IMR-90 (cell line): ENCODE data around the gene GADL1. TPM values are rescaled to one million over a fixed set of nuclear protein-coding genes. Genes with fewer than 3 reads are reported as not detected.

ENCODE experiments used
- ATAC-seq: fragments of 200-7000 bp; cut with Tn5 transposase; 2 replicates; pipeline ENCODE4 v1.9.1; 2020; ENCODE audit warnings: low read depth, mild to moderate bottlenecking, moderate library complexity
- BruUV-seq: library from RNA; stranded (reverse); fragments of 400-500 nt; replicated peaks from 2 replicates; lab custom pipeline; 2021; lab: Mats Ljungman, UMichigan
- CTCF ChIA-PET: fragments of 300-600 bp; formaldehyde crosslinking; extraction: SDS; loops from one replicate; lab custom pipeline; 2021; ENCODE audit warnings: antibody characterized with exemption; lab: Yijun Ruan, JAX
- POLR2A ChIA-PET: fragments of 300-600 bp; sonication (Branson Sonifier 250); formaldehyde crosslinking; loops from one replicate; lab custom pipeline; 2022; ENCODE audit warnings: antibody characterized with exemption; ENCODE audit not compliant: unreplicated experiment; lab: Charles Lee
- DNase-seq: peaks from one replicate; pipeline ENCODE4 v3.0.0; 2013
- H2AFZ ChIP-seq: replicated peaks from 2 replicates; pipeline ENCODE3; 2013; ENCODE audit warnings: low read length, mild to moderate bottlenecking; ENCODE audit not compliant: poor library complexity
- H2AK5ac ChIP-seq: 2 replicates; pipeline ENCODE4 v1.6.1; 2013; ENCODE audit warnings: low read depth, low read length, inconsistent platforms
- H2AK9ac ChIP-seq: replicated peaks from 2 replicates; pipeline ENCODE3; 2013; ENCODE audit warnings: mild to moderate bottlenecking, low read depth, low read length, moderate library complexity; ENCODE audit not compliant: poor library complexity
- H2BK120ac ChIP-seq: 2 replicates; pipeline ENCODE4 v1.6.1; 2013; ENCODE audit warnings: low read depth, low read length, inconsistent platforms
- H2BK15ac ChIP-seq: 3 replicates; pipeline ENCODE4 v1.6.1; 2013; ENCODE audit warnings: low read depth, low read length, inconsistent platforms
- H2BK20ac ChIP-seq: 2 replicates; pipeline ENCODE4 v1.6.1; 2013; ENCODE audit warnings: low read depth, mild to moderate bottlenecking, inconsistent platforms, low read length, moderate library complexity
- H2BK5ac ChIP-seq: 2 replicates; pipeline ENCODE4 v1.6.1; 2013; ENCODE audit warnings: mild to moderate bottlenecking, low read depth, low read length, inconsistent platforms; ENCODE audit not compliant: poor library complexity, severe bottlenecking
- H3K14ac ChIP-seq: replicated peaks from 2 replicates; pipeline ENCODE4 v1.6.1; 2013; ENCODE audit warnings: low read depth, low read length, inconsistent platforms
- H3K18ac ChIP-seq: 2 replicates; pipeline ENCODE4 v1.6.1; 2013; ENCODE audit warnings: low read depth, low read length, control low read depth
- H3K23ac ChIP-seq: 2 replicates; pipeline ENCODE4 v1.6.1; 2013; ENCODE audit warnings: low read depth, low read length, inconsistent platforms
- H3K27ac ChIP-seq: 2 replicates; pipeline ENCODE4 v1.5.1; 2013; ENCODE audit warnings: mild to moderate bottlenecking, control low read depth, low read length; ENCODE audit not compliant: insufficient read depth
- H3K27me3 ChIP-seq: 2 replicates; pipeline ENCODE4 v1.6.1; 2013; ENCODE audit warnings: low read length; ENCODE audit not compliant: control insufficient read depth, insufficient read depth
- H3K36me3 ChIP-seq: 2 replicates; pipeline ENCODE4 v1.6.1; 2013; ENCODE audit warnings: low read length, mixed read lengths; ENCODE audit not compliant: control insufficient read depth, insufficient read depth
- H3K4ac ChIP-seq: 2 replicates; pipeline ENCODE4 v1.6.1; 2013; ENCODE audit warnings: low read depth, low read length, inconsistent platforms
- H3K4me1 ChIP-seq: 2 replicates; pipeline ENCODE4 v1.6.1; 2013; ENCODE audit warnings: low read length, mixed read lengths; ENCODE audit not compliant: control insufficient read depth, insufficient read depth
- H3K4me2 ChIP-seq: 2 replicates; pipeline ENCODE4 v1.6.1; 2013; ENCODE audit warnings: low read depth, mild to moderate bottlenecking, control low read depth, low read length, moderate library complexity
- H3K4me3 ChIP-seq: 2 replicates; pipeline ENCODE4 v1.5.1; 2013; ENCODE audit warnings: low read depth, mild to moderate bottlenecking, control low read depth, low read length, moderate library complexity; ENCODE audit not compliant: insufficient read depth
- H3K56ac ChIP-seq: 2 replicates; pipeline ENCODE4 v1.6.1; 2013; ENCODE audit warnings: low read length, inconsistent platforms; ENCODE audit not compliant: insufficient read depth; ENCODE audit errors: extremely low read depth
- H3K79me1 ChIP-seq, 2 experiments: 2 replicates each; pipeline ENCODE4 v1.6.1; 2013; ENCODE audit warnings: low read length in 2 of 2, inconsistent platforms in 1 of 2, low read depth in 1 of 2
- H3K9ac ChIP-seq: 2 replicates; pipeline ENCODE4 v1.6.1; 2013; ENCODE audit warnings: low read depth, low read length, control low read depth
- H3K9me1 ChIP-seq: 2 replicates; pipeline ENCODE4 v1.6.1; 2013; ENCODE audit warnings: low read length, inconsistent platforms; ENCODE audit not compliant: insufficient read depth
- H3K9me3 ChIP-seq: 2 replicates; pipeline ENCODE4 v1.6.1; 2013; ENCODE audit warnings: low read length; ENCODE audit not compliant: control insufficient read depth, insufficient read depth
- H4K20me1 ChIP-seq: 2 replicates; pipeline ENCODE4 v1.6.1; 2013; ENCODE audit warnings: low read length, inconsistent platforms; ENCODE audit not compliant: insufficient read depth
- H4K5ac ChIP-seq: 2 replicates; pipeline ENCODE4 v1.6.1; 2013; ENCODE audit warnings: mild to moderate bottlenecking, low read depth, low read length, control low read depth
- H4K8ac ChIP-seq, 2 experiments: 2 replicates each; pipeline ENCODE4 v1.6.1; 2013; ENCODE audit warnings: low read depth in 2 of 2, low read length in 2 of 2, control low read depth in 1 of 2, inconsistent platforms in 1 of 2
- H4K91ac ChIP-seq: 2 replicates; pipeline ENCODE4 v1.6.1; 2013; ENCODE audit warnings: low read depth, low read length, inconsistent platforms; ENCODE audit not compliant: insufficient read depth
- BHLHE40 ChIP-seq: fragments of 150-350 bp; IDR thresholded peaks from 2 replicates; pipeline ENCODE4 v1.6.1; 2016; ENCODE audit warnings: mild to moderate bottlenecking, low read depth, low read length
- CHD1 ChIP-seq: IDR thresholded peaks from 2 replicates; pipeline ENCODE4 v1.6.1; 2012; ENCODE audit warnings: low read depth, low read length, improper control_type of control experiment
- MAFK ChIP-seq: IDR thresholded peaks from 2 replicates; pipeline ENCODE4 v1.6.1; 2012; ENCODE audit warnings: low read depth, low read length, improper control_type of control experiment
- MAZ ChIP-seq: IDR thresholded peaks from 2 replicates; pipeline ENCODE4 v1.6.1; 2012; ENCODE audit warnings: low read depth, mild to moderate bottlenecking, low read length, improper control_type of control experiment, moderate library complexity, borderline replicate concordance
- MXI1 ChIP-seq: IDR thresholded peaks from 2 replicates; pipeline ENCODE4 v1.6.1; 2012; ENCODE audit warnings: low read depth, mild to moderate bottlenecking, low read length, moderate library complexity, borderline replicate concordance
- NFE2L2 ChIP-seq: fragments of 150-350 bp; IDR thresholded peaks from 2 replicates; pipeline ENCODE4 v1.6.1; 2016; ENCODE audit warnings: low read depth, mild to moderate bottlenecking, low read length
- RAD21 ChIP-seq: IDR thresholded peaks from 2 replicates; pipeline ENCODE4 v1.6.1; 2012; ENCODE audit warnings: low read length, improper control_type of control experiment
- SMC3 ChIP-seq: fragments of 150-350 bp; IDR thresholded peaks from 2 replicates; pipeline ENCODE4 v1.6.1; 2016; ENCODE audit warnings: low read depth, mild to moderate bottlenecking, antibody characterized with exemption, low read length, moderate library complexity
- WGBS, 2 experiments: methylation state at CpG; one replicate each; pipeline versions ENCODE4 v1.1.5 to v1.1.7; 2013; ENCODE audit warnings: missing lambda C conversion rate in 2 of 2; ENCODE audit not compliant: insufficient read length in 1 of 2; ENCODE audit errors: extremely low coverage in 2 of 2; 5-methylcytosine and 5-hydroxymethylcytosine counted together
- dilution Hi-C: fragments of 300-500 bp; cut with HindIII; formaldehyde crosslinking; loops from one replicate; pipeline ENCODE4 v1.14.3; 2018; ENCODE audit warnings: low sequenced_read_pairs; ENCODE audit not compliant: unreplicated experiment
- in situ Hi-C: fragments of 300-500 bp; cut with MboI; formaldehyde crosslinking; loops from 3 replicates; pipeline ENCODE4 v1.14.3; 2019; ENCODE audit warnings: low sequenced_read_pairs, inconsistent platforms, mixed read lengths
- intact Hi-C: fragments of 100-400 bp; cut with micrococcal nuclease; formaldehyde crosslinking; loops from 2 replicates; pipeline ENCODE4 v1.10.0; 2022
- polyA plus RNA-seq, 3 experiments: library from polyadenylated mRNA; depleted of rRNA; stranded (reverse); fragments of >200 nt; gene quantifications; 2 replicates each; pipeline ENCODE4 v1.2.3, GENCODE V29; 2012; ENCODE audit warnings: low replicate concordance in 1 of 3
- total RNA-seq: library from RNA; depleted of rRNA; stranded (reverse); fragments of >200 nt; gene quantifications from 2 replicates; pipeline ENCODE4 v1.2.3, GENCODE V29; 2012
- TF ChIP-seq, protein P1 (sequence below): fragments of 150-350 bp; IDR thresholded peaks from 2 replicates; pipeline ENCODE4 v1.6.1; 2017; ENCODE audit warnings: mild to moderate bottlenecking, antibody characterized with exemption, low read length, low read depth
- TF ChIP-seq, protein P2 (sequence below): fragments of 150-350 bp; IDR thresholded peaks from 2 replicates; pipeline ENCODE4 v1.6.1; 2016; ENCODE audit warnings: low read depth, mild to moderate bottlenecking, low read length, moderate library complexity, borderline replicate concordance

GADL1 gene
- total and polyA plus RNA-seq, 2 of the 4 experiments (the other 2 are of a cell fraction) = not detected

DNA sequence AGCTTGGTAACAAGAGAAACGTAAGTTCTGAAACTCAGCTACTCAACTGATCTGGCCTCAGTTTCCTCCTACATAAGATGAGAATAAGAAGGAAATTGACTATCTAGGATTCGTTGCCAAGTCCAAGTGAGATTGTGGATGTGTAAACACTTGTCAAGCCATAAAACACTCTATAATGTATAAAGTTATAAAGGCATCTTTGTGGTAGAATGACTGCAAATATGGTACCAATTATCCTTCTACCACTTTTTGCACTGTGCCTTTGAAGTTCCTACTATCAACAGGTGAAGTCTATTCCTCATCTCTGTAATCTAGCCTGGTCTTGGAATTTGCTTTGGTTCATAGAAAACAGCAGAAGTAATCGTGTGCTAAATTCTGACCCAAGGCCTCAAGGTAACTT, 138.2 kb downstream of the GADL1 start:
- Histone ChIP-seq H2AFZ (no peak overlapping the region), H4K8ac (no peak overlapping the region), H3K9ac (no peak overlapping the region), H2BK120ac (no peak overlapping the region), H4K20me1 (no peaks in the 10 kb centered on the region), H2AK9ac (no peak overlapping the region), H3K36me3 (no peaks in the 10 kb centered on the region), H4K91ac (no peak overlapping the region), H3K4me1 (no peaks in the 10 kb centered on the region), H3K27me3 (no peaks in the 10 kb centered on the region), H3K56ac (no peak overlapping the region), H2BK20ac (no peak overlapping the region), H3K9me3 (no peaks in the 10 kb centered on the region), H2AK5ac (no peak overlapping the region), H2BK15ac (no peak overlapping the region), H4K5ac (no peak overlapping the region), H3K4me2 (no peak overlapping the region), H3K23ac (no peak overlapping the region), H3K18ac (no peak overlapping the region), H3K4ac (no peak overlapping the region), H3K14ac (no peak overlapping the region), H3K4me3 (no peak overlapping the region), H3K9me1 (no peaks in the 10 kb centered on the region), H3K27ac (no peak overlapping the region), H2BK5ac (no peak overlapping the region), H3K79me1 (no peaks in the 10 kb centered on the region)
- no peak for TF ChIP-seq CHD1
- no peak for TF ChIP-seq NFE2L2
- no peak for TF ChIP-seq MXI1
- no peak for TF ChIP-seq MAZ
- no peak for TF ChIP-seq MAFK
- TF ChIP-seq, protein P1, sequence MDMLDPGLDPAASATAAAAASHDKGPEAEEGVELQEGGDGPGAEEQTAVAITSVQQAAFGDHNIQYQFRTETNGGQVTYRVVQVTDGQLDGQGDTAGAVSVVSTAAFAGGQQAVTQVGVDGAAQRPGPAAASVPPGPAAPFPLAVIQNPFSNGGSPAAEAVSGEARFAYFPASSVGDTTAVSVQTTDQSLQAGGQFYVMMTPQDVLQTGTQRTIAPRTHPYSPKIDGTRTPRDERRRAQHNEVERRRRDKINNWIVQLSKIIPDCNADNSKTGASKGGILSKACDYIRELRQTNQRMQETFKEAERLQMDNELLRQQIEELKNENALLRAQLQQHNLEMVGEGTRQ = no peak
- no peak for TF ChIP-seq SMC3
- no peak for TF ChIP-seq RAD21
- TF ChIP-seq, protein P2, sequence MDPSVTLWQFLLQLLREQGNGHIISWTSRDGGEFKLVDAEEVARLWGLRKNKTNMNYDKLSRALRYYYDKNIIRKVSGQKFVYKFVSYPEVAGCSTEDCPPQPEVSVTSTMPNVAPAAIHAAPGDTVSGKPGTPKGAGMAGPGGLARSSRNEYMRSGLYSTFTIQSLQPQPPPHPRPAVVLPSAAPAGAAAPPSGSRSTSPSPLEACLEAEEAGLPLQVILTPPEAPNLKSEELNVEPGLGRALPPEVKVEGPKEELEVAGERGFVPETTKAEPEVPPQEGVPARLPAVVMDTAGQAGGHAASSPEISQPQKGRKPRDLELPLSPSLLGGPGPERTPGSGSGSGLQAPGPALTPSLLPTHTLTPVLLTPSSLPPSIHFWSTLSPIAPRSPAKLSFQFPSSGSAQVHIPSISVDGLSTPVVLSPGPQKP = no peak
- no peak for TF ChIP-seq BHLHE40
- CTCF ChIA-PET = interaction anchor here (1.1 kb wide), 1 partner anchor 12 kb away, joined by 4 read pairs; no protein-coding TSS in a partner anchor
- POLR2A ChIA-PET = no interaction called here
- intact Hi-C loops = no loop called here
- no CpG with 5 or more reads among the region's 3 CpGs for WGBS, 2 experiments
- in situ Hi-C loops = no loop called here
- no peak for DNase-seq
- no peak for ATAC-seq
- dilution Hi-C loops = no loop called here
- no TSS peak for BruUV-seq
